ENCODE results near the gene ATG4B. TPM values are rescaled to one million over a fixed set of nuclear protein-coding genes. Genes with fewer than 3 reads are reported as not detected.

Gene ATG4B
- total and polyA plus RNA-seq, 2 of the 4 experiments (the other 2 are of a cell fraction): 113 to 146 TPM

GRCh38 chr2:241593271-241593670 is 44.2 kb upstream of the ATG4B start:
- H2BK120ac ChIP-seq (ENCODE audit: low read depth, low read length): no peak overlapping the region
- no peak overlapping the region for H3K18ac ChIP-seq (ENCODE audit: low read depth, low read length)
- no peak overlapping the region for H2AK5ac ChIP-seq (ENCODE audit: low read depth, low read length)
- dilution Hi-C loops (cut with HindIII; ENCODE audit: low sequenced_read_pairs, unreplicated experiment) (no loop called here), in situ Hi-C loops (cut with MboI; ENCODE audit: low sequenced_read_pairs) (no loop called here), intact Hi-C loops (cut with micrococcal nuclease) (no loop called here)
- H2BK20ac ChIP-seq (ENCODE audit: low read depth, low read length): no peak overlapping the region
- H2BK15ac ChIP-seq (ENCODE audit: low read depth, low read length): no peak overlapping the region
- TF ChIP-seq POLR2A (IDR thresholded peaks at IDR 0.05; ENCODE audit: low read depth, low read length): no peak
- TF ChIP-seq BHLHE40 (IDR thresholded peaks at IDR 0.05; ENCODE audit: low read depth, low read length): no peak
- no peak for TF ChIP-seq CTCF (conservative IDR thresholded peaks at IDR 0.05; ENCODE audit: low read depth, low read length)
- no peak for TF ChIP-seq MAZ (IDR thresholded peaks at IDR 0.05; ENCODE audit: borderline replicate concordance, low read depth, low read length)
- TF ChIP-seq MAFK (IDR thresholded peaks at IDR 0.05; ENCODE audit: low read depth, low read length): no peak
- no peak for TF ChIP-seq ELK1 (IDR thresholded peaks at IDR 0.05; ENCODE audit: borderline replicate concordance, low read depth, low read length)
- TF ChIP-seq RAD21 (IDR thresholded peaks at IDR 0.05; ENCODE audit: low read length): no peak
- no peak for TF ChIP-seq RCOR1 (IDR thresholded peaks at IDR 0.05; ENCODE audit: insufficient replicate concordance, low read length)
- TF ChIP-seq FOS (IDR thresholded peaks at IDR 0.05; ENCODE audit: low read depth, low read length): no peak
- TF ChIP-seq NFE2L2 (IDR thresholded peaks at IDR 0.05; ENCODE audit: low read depth, low read length): no peak
- no peak for TF ChIP-seq CHD1 (IDR thresholded peaks at IDR 0.05; ENCODE audit: low read depth, low read length)
- TF ChIP-seq USF2 (IDR thresholded peaks at IDR 0.05; ENCODE audit: low read depth, low read length): no peak
- no peak for TF ChIP-seq MXI1 (IDR thresholded peaks at IDR 0.05; ENCODE audit: borderline replicate concordance, low read depth, low read length)
- no peak for TF ChIP-seq CEBPB (IDR thresholded peaks at IDR 0.05; ENCODE audit: low read depth, low read length)
- no peak for TF ChIP-seq SMC3 (IDR thresholded peaks at IDR 0.05; ENCODE audit: low read depth, low read length)
- TF ChIP-seq RFX5 (IDR thresholded peaks at IDR 0.05; ENCODE audit: low read depth, low read length): no peak
- no peak overlapping the region for H3K14ac ChIP-seq (replicated peaks; ENCODE audit: low read depth, low read length)
- H3K9me3 ChIP-seq (ENCODE audit: control insufficient read depth, insufficient read depth, low read length): peaks cover 9% of the 10 kb centered on the region
- H3K27ac ChIP-seq (ENCODE audit: insufficient read depth, low read length): no peak overlapping the region
- H3K4ac ChIP-seq (ENCODE audit: low read depth, low read length): no peak overlapping the region
- no peak for ATAC-seq (ENCODE audit: low read depth)
- no peak overlapping the region for H3K4me3 ChIP-seq (ENCODE audit: insufficient read depth, low read depth, low read length)
- ChIA-PET CTCF (no interaction called here), POLR2A (ENCODE audit: unreplicated experiment) (no interaction called here)
- no peaks in the 10 kb centered on the region; the same call in 1 of the 2 replicates for H4K20me1 ChIP-seq (ENCODE audit: insufficient read depth, low read length)
- H2BK5ac ChIP-seq (ENCODE audit: low read depth, low read length, poor library complexity, severe bottlenecking): no peak overlapping the region
- no peak overlapping the region for H2AK9ac ChIP-seq (replicated peaks; ENCODE audit: low read depth, low read length, poor library complexity)
- H4K5ac ChIP-seq (ENCODE audit: low read depth, low read length): no peak overlapping the region
- H3K9ac ChIP-seq (ENCODE audit: low read depth, low read length): no peak overlapping the region
- BruUV-seq (replicated peaks): no TSS peak
- no peak overlapping the region for H4K8ac ChIP-seq (ENCODE audit: low read depth in 2 of 2, low read length in 2 of 2)
- H3K9me1 ChIP-seq (ENCODE audit: insufficient read depth, low read length): no peaks in the 10 kb centered on the region
- peaks cover 44% of the 10 kb centered on the region for H3K36me3 ChIP-seq (ENCODE audit: control insufficient read depth, insufficient read depth, low read length)
- no peaks in the 10 kb centered on the region for H3K4me1 ChIP-seq (ENCODE audit: control insufficient read depth, insufficient read depth, low read length)
- DNase-seq: no peak
- no peaks in the 10 kb centered on the region for H3K27me3 ChIP-seq (ENCODE audit: control insufficient read depth, insufficient read depth, low read length)
- 85% methylated on average over 8 of the region's 16 CpGs; no CpG with 5 or more reads in 1 of the 2 experiments for WGBS, 2 experiments (ENCODE audit: extremely low coverage in 2 of 2, insufficient read length in 1 of 2)
- H3K56ac ChIP-seq (ENCODE audit: extremely low read depth, insufficient read depth, low read length): no peak overlapping the region
- no peak overlapping the region for H3K23ac ChIP-seq (ENCODE audit: low read depth, low read length)
- H4K91ac ChIP-seq (ENCODE audit: insufficient read depth, low read depth, low read length): no peak overlapping the region
- H2AFZ ChIP-seq (replicated peaks; ENCODE audit: low read length, poor library complexity): no peak overlapping the region
- H3K4me2 ChIP-seq (ENCODE audit: low read depth, low read length): no peak overlapping the region
- peaks cover 9 to 19% of the 10 kb centered on the region in 2 experiments; a peak in 2 of 4 replicates for H3K79me1 ChIP-seq (ENCODE audit: low read depth in 1 of 2, low read length in 2 of 2)
